DOHH2 (cell line): ENCODE measurements around the gene ZNF608.
A peak's percentile ranks its signal among the peaks of the same experiment; 100 is the strongest.

Experiments
- H3F3A ChIP-seq: fragments of 200-600 bp; sonication (generic), shearing (Covaris generic); 2 replicates; pipeline ENCODE4 v1.6.0; 2016; ENCODE audit warnings: antibody characterized with exemption, mild to moderate bottlenecking; ENCODE audit not compliant: control insufficient read depth, insufficient read depth
- H3K27ac ChIP-seq: fragments of 200-600 bp; sonication (generic); 2 replicates; pipeline ENCODE4 v1.5.1; 2014; ENCODE audit warnings: low read depth, mild to moderate bottlenecking, low read length, moderate library complexity
- H3K27me3 ChIP-seq: fragments of 200-600 bp; sonication (generic); 2 replicates; pipeline ENCODE4 v1.6.1; 2014; ENCODE audit warnings: mild to moderate bottlenecking, low read length, mixed read lengths; ENCODE audit not compliant: control insufficient read depth
- H3K36me3 ChIP-seq: fragments of 200-600 bp; sonication (generic); 2 replicates; pipeline ENCODE4 v1.6.1; 2014; ENCODE audit warnings: mild to moderate bottlenecking, low read length, moderate library complexity, mixed read lengths; ENCODE audit not compliant: control insufficient read depth
- H3K4me1 ChIP-seq: fragments of 200-600 bp; sonication (generic); 2 replicates; pipeline ENCODE4 v1.6.1; 2014; ENCODE audit warnings: mild to moderate bottlenecking, low read length, mixed read lengths; ENCODE audit not compliant: control insufficient read depth
- H3K4me2 ChIP-seq: fragments of 200-600 bp; sonication (generic); 2 replicates; pipeline ENCODE4 v1.6.0; 2014; ENCODE audit warnings: mild to moderate bottlenecking, low read length, moderate library complexity
- H3K4me3 ChIP-seq: fragments of 200-600 bp; sonication (generic); 2 replicates; pipeline ENCODE4 v1.5.1; 2014; ENCODE audit warnings: mild to moderate bottlenecking, low read length, mixed read lengths
- H3K79me2 ChIP-seq: fragments of 200-600 bp; sonication (generic); 2 replicates; pipeline ENCODE4 v1.6.1; 2014; ENCODE audit warnings: mild to moderate bottlenecking, low read length, mixed read lengths; ENCODE audit not compliant: control insufficient read depth
- H3K9me2 ChIP-seq: fragments of 200-600 bp; sonication (generic); replicated peaks from 2 replicates; pipeline ENCODE4 v1.6.1; 2014; ENCODE audit warnings: mild to moderate bottlenecking, low read length, mixed read lengths; ENCODE audit not compliant: control insufficient read depth
- H3K9me3 ChIP-seq: fragments of 200-600 bp; sonication (generic); 2 replicates; pipeline ENCODE4 v1.6.1; 2014; ENCODE audit warnings: antibody characterized with exemption, low read length, mixed read lengths; ENCODE audit not compliant: control insufficient read depth, insufficient read depth
- H4K20me1 ChIP-seq: fragments of 200-600 bp; sonication (generic); 2 replicates; pipeline ENCODE4 v1.6.0; 2014; ENCODE audit warnings: low read depth, mild to moderate bottlenecking, antibody characterized with exemption, low read length, moderate library complexity; ENCODE audit not compliant: control insufficient read depth, insufficient read depth
- CTCF ChIP-seq: fragments of 200-600 bp; sonication (generic); IDR thresholded peaks from one replicate; pipeline ENCODE4 v1.5.1; 2014; ENCODE audit warnings: antibody characterized with exemption, mild to moderate bottlenecking, low read depth, low read length; ENCODE audit not compliant: poor library complexity, severe bottlenecking
- EZH2phosphoT487 ChIP-seq: fragments of 200-600 bp; sonication (generic); IDR thresholded peaks from 2 replicates; pipeline ENCODE4 v1.6.1; 2017; ENCODE audit warnings: borderline replicate concordance, mild to moderate bottlenecking, antibody characterized with exemption, low read length, moderate library complexity, mixed read lengths

Gene ZNF608

GRCh38 chr5:124754206-124754927, 7.9 kb upstream of the ZNF608 start:
- TF ChIP-seq EZH2phosphoT487: no peak
- no peak for TF ChIP-seq CTCF
- Histone ChIP-seq H3K4me2 (peak overlapping the region; percentile 38), H3K79me2 (no peaks in the 10 kb centered on the region), H3K27ac (no peak overlapping the region), H3K27me3 (no peaks in the 10 kb centered on the region), H3K4me3 (0 out of 2 replicates have a peak overlapping the region, but pooled peaks have one; percentile 10), H3F3A (peaks cover 3% of the 10 kb centered on the region; the same call in 1 of the 2 replicates), H3K9me3 (no peaks in the 10 kb centered on the region), H3K36me3 (no peaks in the 10 kb centered on the region), H3K4me1 (peaks cover 37% of the 10 kb centered on the region), H4K20me1 (no peaks in the 10 kb centered on the region), H3K9me2 (no peaks in the 10 kb centered on the region)

GRCh38 chr5:124752854-124753720, 6.6 kb upstream of the ZNF608 start:
- peaks cover 8% of the 10 kb centered on the region for H3F3A ChIP-seq
- no peaks in the 10 kb centered on the region for H3K79me2 ChIP-seq
- H3K9me2 ChIP-seq: no peaks in the 10 kb centered on the region
- H3K9me3 ChIP-seq: no peaks in the 10 kb centered on the region
- no peak overlapping the region for H3K4me3 ChIP-seq
- TF ChIP-seq CTCF (no peak), EZH2phosphoT487 (no peak)
- H3K4me2 ChIP-seq: no peak overlapping the region
- H3K27me3 ChIP-seq: no peaks in the 10 kb centered on the region
- H3K27ac ChIP-seq: no peak overlapping the region
- H3K36me3 ChIP-seq: no peaks in the 10 kb centered on the region
- H4K20me1 ChIP-seq: no peaks in the 10 kb centered on the region
- peaks cover 44% of the 10 kb centered on the region for H3K4me1 ChIP-seq

GRCh38 chr5:124751031-124751430, 4.6 kb upstream of the ZNF608 start:
- Histone ChIP-seq H3K4me3 (no peak overlapping the region), H3K9me2 (no peaks in the 10 kb centered on the region), H3K79me2 (peaks cover 6% of the 10 kb centered on the region), H3F3A (peaks cover 18% of the 10 kb centered on the region), H3K4me2 (no peak overlapping the region), H4K20me1 (no peaks in the 10 kb centered on the region), H3K27ac (no peak overlapping the region), H3K9me3 (no peaks in the 10 kb centered on the region), H3K27me3 (no peaks in the 10 kb centered on the region), H3K36me3 (no peaks in the 10 kb centered on the region), H3K4me1 (peaks cover 47% of the 10 kb centered on the region)
- TF ChIP-seq CTCF (no peak), EZH2phosphoT487 (no peak)
